ENCODE data around the gene REG4.
"Not testable (repeated sequence)": the region's sequence is repeated elsewhere in the genome, so short reads cannot be mapped to it uniquely, and the experiment has no call there.

Gene REG4

GRCh38 chr1:119806489-119806888 is 4.8 kb downstream of the REG4 start:
- DNase-seq (ENCODE audit: low spot score) = no peak

GRCh38 chr1:119805746-119806145 is 5.5 kb downstream of the REG4 start:
- no peak for DNase-seq (ENCODE audit: low spot score)

GRCh38 chr1:119805247-119805646 is 6.0 kb downstream of the REG4 start:
- no peak for DNase-seq (ENCODE audit: low spot score)

GRCh38 chr1:119799599-119800177 is 11.6 kb downstream of the REG4 start:
- no peak for DNase-seq (ENCODE audit: low spot score)

- no peak for DNase-seq (ENCODE audit: low spot score)
These were observed 12.3 kb downstream of the REG4 start for GRCh38 chr1:119799003-119799402.

GRCh38 chr1:119797606-119798005 is 13.7 kb downstream of the REG4 start:
- no peak for DNase-seq (ENCODE audit: low spot score)

GRCh38 chr1:119797162-119797561 is 14.1 kb downstream of the REG4 start:
- no peak for DNase-seq (ENCODE audit: low spot score)

- DNase-seq (ENCODE audit: low spot score) = no peak
These were observed 15.7 kb downstream of the REG4 start for GRCh38 chr1:119795261-119796200.

GRCh38 chr1:119794876-119795240 is 16.4 kb downstream of the REG4 start:
- no peak for DNase-seq (ENCODE audit: low spot score)

- no peak for DNase-seq (ENCODE audit: low spot score)
These were observed 16.9 kb downstream of the REG4 start for GRCh38 chr1:119794230-119794875.

- no peak for DNase-seq (ENCODE audit: low spot score)
These were observed 19.9 kb downstream of the REG4 start for GRCh38 chr1:119791377-119791776.

- no peak for DNase-seq (ENCODE audit: low spot score)
These were observed 20.6 kb downstream of the REG4 start for GRCh38 chr1:119790451-119791198.

- DNase-seq (ENCODE audit: low spot score) = no peak
These were observed 23.5 kb downstream of the REG4 start for GRCh38 chr1:119787776-119788175.

GRCh38 chr1:119786473-119787050 is 24.7 kb downstream of the REG4 start:
- DNase-seq (ENCODE audit: low spot score) = not testable (repeated sequence)

- DNase-seq (ENCODE audit: low spot score) = not testable (repeated sequence)
These were observed 25.2 kb downstream of the REG4 start for GRCh38 chr1:119786046-119786445.

- peak; percentile 53 for DNase-seq (ENCODE audit: low spot score)
These were observed 27.0 kb downstream of the REG4 start for GRCh38 chr1:119784191-119784781.

- no peak for DNase-seq (ENCODE audit: low spot score)
These were observed 27.7 kb downstream of the REG4 start for GRCh38 chr1:119783354-119784185.

GRCh38 chr1:119782631-119783325 is 28.5 kb downstream of the REG4 start:
- no peak for DNase-seq (ENCODE audit: low spot score)

GRCh38 chr1:119781434-119782210 is 29.6 kb downstream of the REG4 start:
- DNase-seq (ENCODE audit: low spot score) = no peak

Measured in GM03348 (cell line).